Smooth muscle cell (in vitro differentiated cells): Measurements from ENCODE around the gene TMPRSS2. TPM values are rescaled to one million over a fixed set of nuclear protein-coding genes. Genes with fewer than 3 reads are reported as not detected.

Experiments used
- DNase-seq: peaks from one replicate; lab custom pipeline; 2025; ENCODE audit not compliant: unreplicated experiment; lab: John Stamatoyannopoulos, UW
- H2AFZ ChIP-seq: fragments of 200-600 bp; sonication (generic); 2 replicates; pipeline ENCODE4 v1.6.0; 2016; ENCODE audit warnings: antibody characterized with exemption, low read depth, mild to moderate bottlenecking
- H3F3A ChIP-seq: fragments of 200-600 bp; sonication (generic); 2 replicates; pipeline ENCODE4 v1.6.0; 2017; ENCODE audit warnings: antibody characterized with exemption, low read depth
- H3K27ac ChIP-seq: fragments of 200-600 bp; sonication (generic); 2 replicates; pipeline ENCODE4 v1.5.1; 2016; ENCODE audit warnings: low read depth, mild to moderate bottlenecking
- H3K27me3 ChIP-seq: fragments of 200-600 bp; sonication (generic); 2 replicates; pipeline ENCODE4 v1.6.1; 2016; ENCODE audit warnings: low read depth, mild to moderate bottlenecking
- H3K36me3 ChIP-seq: fragments of 200-600 bp; sonication (generic); 2 replicates; pipeline ENCODE4 v1.5.1; 2016; ENCODE audit warnings: low read depth
- H3K4me1 ChIP-seq: fragments of 200-600 bp; sonication (generic); 2 replicates; pipeline ENCODE4 v1.5.1; 2016; ENCODE audit warnings: low read depth
- H3K4me2 ChIP-seq: fragments of 200-600 bp; sonication (generic); 2 replicates; pipeline ENCODE4 v1.6.0; 2016; ENCODE audit warnings: mild to moderate bottlenecking
- H3K4me3 ChIP-seq: fragments of 200-600 bp; sonication (generic); 2 replicates; pipeline ENCODE4 v1.5.1; 2016; ENCODE audit warnings: mild to moderate bottlenecking
- H3K79me2 ChIP-seq: fragments of 200-600 bp; sonication (generic); 2 replicates; pipeline ENCODE4 v1.6.0; 2016; ENCODE audit warnings: low read depth, mild to moderate bottlenecking
- H3K9ac ChIP-seq: fragments of 200-600 bp; sonication (generic); 2 replicates; pipeline ENCODE4 v1.6.0; 2016; ENCODE audit warnings: low read depth
- H3K9me3 ChIP-seq: fragments of 200-600 bp; sonication (generic); replicated peaks from 2 replicates; pipeline ENCODE4 v1.5.1; 2016; ENCODE audit warnings: low read depth
- H4K20me1 ChIP-seq: fragments of 200-600 bp; sonication (generic); 2 replicates; pipeline ENCODE4 v1.6.0; 2016; ENCODE audit warnings: low read depth
- CTCF ChIP-seq: fragments of 200-600 bp; sonication (generic); IDR thresholded peaks from 2 replicates; pipeline ENCODE4 v1.5.1; 2017; ENCODE audit warnings: borderline replicate concordance, mild to moderate bottlenecking, antibody characterized with exemption; ENCODE audit not compliant: insufficient read depth, poor library complexity, severe bottlenecking
- WGBS: methylation state at CpG from one replicate; pipeline ENCODE4 v1.1.7; 2016; ENCODE audit warnings: low lambda C conversion rate; 5-methylcytosine and 5-hydroxymethylcytosine counted together
- polyA plus RNA-seq: library from polyadenylated mRNA; unstranded; fragments of >200 nt; fragmentation: Nextera tagmentation; extraction: Ambion mirVana; gene quantifications from 2 replicates; pipeline ENCODE4 v1.2.1, GENCODE V29; 2016
- total RNA-seq: library from RNA; depleted of rRNA; stranded (reverse); fragments of >200 nt; gene quantifications from 2 replicates; pipeline ENCODE4 v1.2.3, GENCODE V29; 2014

TMPRSS2 gene
- total and polyA plus RNA-seq, 2 experiments from 2014 or later = 0.39 to 1.3 TPM

DNA sequence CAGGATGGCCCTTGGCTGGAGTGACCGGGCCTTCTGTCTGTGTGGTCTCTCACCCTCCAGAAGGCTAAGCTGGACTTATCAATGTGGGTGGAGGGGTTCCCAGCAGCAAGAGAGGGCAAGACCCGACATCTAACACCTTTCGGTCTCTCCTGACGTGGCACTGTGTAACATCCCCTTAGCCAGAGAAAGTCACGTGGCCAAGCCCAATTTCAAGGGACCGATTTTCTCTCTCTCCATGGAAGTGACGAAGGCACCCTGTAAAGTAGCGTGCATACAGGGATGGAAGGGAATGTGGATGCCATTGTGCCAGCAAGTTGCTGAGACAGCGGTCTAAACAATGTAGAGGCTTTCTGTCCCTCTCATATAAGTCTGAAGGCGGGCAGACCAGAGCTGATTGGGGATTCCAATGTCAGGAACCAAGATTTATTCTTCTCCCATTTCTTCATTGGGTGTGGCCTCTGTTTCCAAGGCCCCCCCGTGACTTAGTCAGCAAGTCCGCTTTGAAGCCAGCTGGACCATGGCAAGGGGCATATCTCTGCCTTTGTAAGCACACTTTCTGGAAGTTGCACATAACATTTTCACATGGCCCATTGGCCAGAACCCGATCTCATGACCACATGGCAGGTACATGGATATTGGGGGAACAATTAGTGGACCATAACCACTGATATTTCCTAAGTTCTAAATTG, 69.4 kb downstream of the TMPRSS2 start:
- Histone ChIP-seq H4K20me1 (no peaks in the 10 kb centered on the region), H3K9me3 (peaks cover 10% of the 10 kb centered on the region), H2AFZ (no peak overlapping the region), H3K27me3 (no peaks in the 10 kb centered on the region), H3K4me2 (no peak overlapping the region), H3K79me2 (no peaks in the 10 kb centered on the region), H3F3A (no peaks in the 10 kb centered on the region), H3K27ac (no peak overlapping the region), H3K4me3 (no peak overlapping the region), H3K4me1 (no peaks in the 10 kb centered on the region), H3K36me3 (no peaks in the 10 kb centered on the region), H3K9ac (no peak overlapping the region)
- DNase-seq = no peak
- no peak for TF ChIP-seq CTCF
- WGBS = 93% methylated on average over 13 of the region's 13 CpGs

GRCh38 chr21:41437729-41438128, 70.2 kb downstream of the TMPRSS2 start:
- peaks cover 10% of the 10 kb centered on the region for H3K9me3 ChIP-seq
- DNase-seq = no peak
- no peak overlapping the region for H3K9ac ChIP-seq
- no peaks in the 10 kb centered on the region for H3K36me3 ChIP-seq
- no peaks in the 10 kb centered on the region for H3F3A ChIP-seq
- TF ChIP-seq CTCF = no peak
- H3K4me1 ChIP-seq = no peaks in the 10 kb centered on the region
- H3K27ac ChIP-seq = no peak overlapping the region
- H4K20me1 ChIP-seq = no peaks in the 10 kb centered on the region
- 11% methylated on average over 2 of the region's 2 CpGs for WGBS
- peak overlapping the region; percentile 57 for H3K4me2 ChIP-seq
- H3K27me3 ChIP-seq = no peaks in the 10 kb centered on the region
- H3K79me2 ChIP-seq = no peaks in the 10 kb centered on the region
- no peak overlapping the region for H3K4me3 ChIP-seq
- no peak overlapping the region for H2AFZ ChIP-seq

- H3K4me1 ChIP-seq = no peaks in the 10 kb centered on the region
- H3K27ac ChIP-seq = no peak overlapping the region
- no peak for DNase-seq
- no peaks in the 10 kb centered on the region for H4K20me1 ChIP-seq
- no peak overlapping the region for H2AFZ ChIP-seq
- peaks cover 10% of the 10 kb centered on the region for H3K9me3 ChIP-seq
- H3K79me2 ChIP-seq = no peaks in the 10 kb centered on the region
- TF ChIP-seq CTCF = no peak
- no peaks in the 10 kb centered on the region for H3F3A ChIP-seq
- H3K4me3 ChIP-seq = no peak overlapping the region
- WGBS = 86% methylated on average over 11 of the region's 11 CpGs
- no peaks in the 10 kb centered on the region for H3K36me3 ChIP-seq
- no peak overlapping the region for H3K4me2 ChIP-seq
- H3K27me3 ChIP-seq = peaks cover under 1% of the 10 kb centered on the region
- H3K9ac ChIP-seq = no peak overlapping the region
Observed at GRCh38 chr21:41435706-41436105, 72.3 kb downstream of the TMPRSS2 start.

DNA sequence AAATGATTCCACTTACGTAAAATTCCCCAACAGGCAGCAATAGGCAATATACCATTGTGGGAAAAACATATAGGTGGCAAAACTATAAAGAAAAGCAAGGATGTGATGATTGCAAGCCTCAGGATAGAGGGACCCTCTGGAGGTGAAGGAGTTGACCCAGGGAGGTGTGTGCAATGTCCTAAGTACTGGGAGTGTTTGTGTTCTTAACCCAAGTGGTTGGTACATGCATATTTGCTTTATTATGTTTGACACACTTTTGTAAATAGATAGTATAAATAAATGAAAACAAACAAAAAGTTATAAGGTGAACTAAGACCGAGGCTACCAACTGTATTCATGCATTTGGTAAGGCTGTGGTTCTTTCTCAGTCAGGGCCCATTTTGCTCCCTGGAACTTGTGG, 74.4 kb downstream of the TMPRSS2 start:
- H3F3A ChIP-seq = no peaks in the 10 kb centered on the region
- 98% methylated on average over 2 of the region's 2 CpGs for WGBS

More for the DNA sequence above, 74.4 kb downstream of the TMPRSS2 start:
- no peak for TF ChIP-seq CTCF
- no peak overlapping the region for H3K4me2 ChIP-seq
- H4K20me1 ChIP-seq = no peaks in the 10 kb centered on the region
- H3K27me3 ChIP-seq = peaks cover 22% of the 10 kb centered on the region
- no peaks in the 10 kb centered on the region for H3K36me3 ChIP-seq
- H3K4me3 ChIP-seq = no peak overlapping the region
- no peak overlapping the region for H2AFZ ChIP-seq
- H3K9ac ChIP-seq = no peak overlapping the region
- no peak for DNase-seq
- H3K9me3 ChIP-seq = peaks cover 10% of the 10 kb centered on the region
- H3K27ac ChIP-seq = no peak overlapping the region
- H3K79me2 ChIP-seq = no peaks in the 10 kb centered on the region
- no peaks in the 10 kb centered on the region for H3K4me1 ChIP-seq
